K562 (cell line): Measurements from ENCODE around the gene FAM20C. TPM values are rescaled to one million over a fixed set of nuclear protein-coding genes. Genes with fewer than 3 reads are reported as not detected.

ENCODE experiments used
- ATF4 ChIP-seq: fragments of 450-650 bp; formaldehyde crosslinking; IDR thresholded peaks from 2 replicates; pipeline ENCODE4 v1.4.0; 2022; ENCODE audit warnings: mild to moderate bottlenecking, moderate library complexity
- FOXJ3 ChIP-seq: sonication (generic); formaldehyde crosslinking; IDR thresholded peaks from 2 replicates; pipeline ENCODE4 v1.4.0; 2020; ENCODE audit warnings: mild to moderate bottlenecking, missing genetic modification reagents
- HLTF ChIP-seq: fragments of 450-650 bp; IDR thresholded peaks from 2 replicates; pipeline ENCODE4 v1.6.1; 2016
- JUNB ChIP-seq: fragments of 450-650 bp; formaldehyde crosslinking; conservative IDR thresholded peaks from 2 replicates; pipeline ENCODE4 v1.4.0; 2020; ENCODE audit warnings: mild to moderate bottlenecking
- KLF13 ChIP-seq: fragments of 450-650 bp; IDR thresholded peaks from 2 replicates; pipeline ENCODE4 v1.6.1; 2016; ENCODE audit warnings: missing genetic modification characterization, low read depth, mild to moderate bottlenecking, missing compliant biosample characterization, moderate library complexity, borderline replicate concordance
- MGA ChIP-seq: fragments of 450-650 bp; IDR thresholded peaks from 2 replicates; pipeline ENCODE4 v1.6.1; 2016; ENCODE audit warnings: mild to moderate bottlenecking, moderate library complexity
- MXI1 ChIP-seq: IDR thresholded peaks from 2 replicates; pipeline ENCODE4 v1.6.1; 2011; ENCODE audit warnings: low read depth, mild to moderate bottlenecking, improper control_type of control experiment, low read length
- NCOA1 ChIP-seq: fragments of 450-650 bp; IDR thresholded peaks from 2 replicates; pipeline ENCODE4 v1.6.1; 2016; ENCODE audit warnings: low read depth
- NFE2 ChIP-seq: IDR thresholded peaks from 2 replicates; pipeline ENCODE4 v1.6.1; 2014; ENCODE audit warnings: antibody characterized with exemption, low read depth
- PCBP2 ChIP-seq: fragments of 200-400 bp; formaldehyde crosslinking; IDR thresholded peaks from 2 replicates; pipeline ENCODE4 v1.6.1; 2018; ENCODE audit warnings: low read length, low read depth, mild to moderate bottlenecking, moderate library complexity; ENCODE audit not compliant: poor library complexity, severe bottlenecking
- PPARD ChIP-seq: fragments of 250-450 bp; sonication (Bioruptor Pico); IDR thresholded peaks from 2 replicates; pipeline ENCODE4 v1.8.0; 2022; ENCODE audit warnings: inconsistent platforms, mild to moderate bottlenecking, moderate library complexity
- PREB ChIP-seq: sonication (generic); formaldehyde crosslinking; IDR thresholded peaks from 2 replicates; pipeline ENCODE4 v1.8.1; 2023; ENCODE audit warnings: mild to moderate bottlenecking, missing genetic modification reagents
- SLC30A9 ChIP-seq: fragments of 250-450 bp; sonication (Bioruptor Pico); IDR thresholded peaks from 2 replicates; pipeline ENCODE4 v1.8.0; 2022; ENCODE audit warnings: mild to moderate bottlenecking, moderate library complexity
- ZNF24 ChIP-seq: fragments of 450-650 bp; IDR thresholded peaks from 2 replicates; pipeline ENCODE4 v1.6.1; 2016
- ZNF354B ChIP-seq: fragments of 250-450 bp; sonication (Bioruptor Pico); IDR thresholded peaks from 2 replicates; pipeline ENCODE4 v1.4.0; 2020
- ZNF830 ChIP-seq: fragments of 250-450 bp; sonication (Bioruptor Pico); IDR thresholded peaks from 2 replicates; pipeline ENCODE4 v1.5.0; 2021; ENCODE audit warnings: mild to moderate bottlenecking
- polyA plus RNA-seq, 8 experiments: library from polyadenylated mRNA; depleted of rRNA in 4 of 8; stranded (reverse) in 5 of 8; unstranded in 3 of 8; fragments of >200 nt; fragmentation: Nextera tagmentation in 2 of 8; fragmentation: Illumina TruSeq in 1 of 8; extraction: Ambion mirVana in 2 of 8; extraction: Trizol in 1 of 8; gene quantifications; 2 replicates each; pipeline versions ENCODE4 v1.2.1 to v1.2.3, GENCODE V29; 2011 to 2014; ENCODE audit warnings: inconsistent platforms in 1 of 8, missing spikeins in 1 of 8
- total RNA-seq, 7 experiments: library from RNA; depleted of rRNA in 6 of 7; stranded (reverse); fragments of >200 nt in 6 of 7; fragmentation: Illumina TruSeq in 2 of 7; extraction: Trizol in 2 of 7; gene quantifications; 2 replicates each; pipeline versions ENCODE4 v1.2.1 to v1.2.3, GENCODE V29; 2011 to 2021; ENCODE audit warnings: low replicate concordance in 1 of 7

FAM20C gene
- total and polyA plus RNA-seq, 9 of the 15 experiments (the other 6 are each of a cell fraction or from before 2014, with no cell fraction given): 0.09 TPM; not detected in 8

- TF ChIP-seq MGA (peak; percentile 96), PPARD (no peak), PREB (CRISPR knock-in tag) (no peak), HLTF (no peak), NFE2 (no peak), MXI1 (no peak), ZNF830 (no peak), ZNF354B (no peak), SLC30A9 (CRISPR knock-in tag) (no peak), ATF4 (CRISPR knock-in tag) (no peak), ZNF24 (no peak), JUNB (no peak), FOXJ3 (CRISPR knock-in tag) (no peak), PCBP2 (no peak), KLF13 (tag) (no peak), NCOA1 (no peak)
Observed at GRCh38 chr7:148932-149790, 43.2 kb upstream of the FAM20C start (continued).
